Liver (tissue), 3 donors: ENCODE data around the gene GLE1.

Experiments
- ATF3 ChIP-seq: IDR thresholded peaks from 2 replicates; pipeline ENCODE4 v1.6.1; 2016; ENCODE audit warnings: antibody characterized with exemption
- CTCF ChIP-seq: fragments of 150-350 bp; IDR thresholded peaks from 2 replicates; pipeline ENCODE4 v1.5.1; 2017; ENCODE audit warnings: improper control_type of control experiment, low read depth, low read length; ENCODE audit not compliant: missing input control
- GABPA ChIP-seq, 2 donors: IDR thresholded peaks in 1 of 2; conservative IDR thresholded peaks in 1 of 2; 2 replicates each; pipeline ENCODE4 v1.6.1; 2016; ENCODE audit warnings: antibody characterized with exemption in 2 of 2, mild to moderate bottlenecking in 1 of 2, moderate library complexity in 1 of 2
- JUND ChIP-seq, 2 donors: IDR thresholded peaks; 2 replicates each; pipeline ENCODE4 v1.6.1; 2016; ENCODE audit warnings: antibody characterized with exemption in 2 of 2
- MAX ChIP-seq: IDR thresholded peaks from 2 replicates; pipeline ENCODE4 v1.6.1; 2016; ENCODE audit warnings: antibody characterized with exemption
- REST ChIP-seq: IDR thresholded peaks from 2 replicates; pipeline ENCODE4 v1.6.1; 2016; ENCODE audit warnings: antibody characterized with exemption, mild to moderate bottlenecking
- TAF1 ChIP-seq: conservative IDR thresholded peaks from 2 replicates; pipeline ENCODE4 v1.6.1; 2016; ENCODE audit warnings: antibody characterized with exemption, mild to moderate bottlenecking
- donor health status: healthy.
- donor health status: healthy.

- no peak for TF ChIP-seq MAX
- no peak for TF ChIP-seq ATF3
- TF ChIP-seq CTCF = no peak
- no peak for TF ChIP-seq GABPA (IDR thresholded peaks at IDR 0.05 in 1 of 2, conservative IDR thresholded peaks at IDR 0.05 in 1 of 2)
- TF ChIP-seq TAF1 = no peak
- no peak for TF ChIP-seq REST
- TF ChIP-seq JUND (IDR thresholded peaks at IDR 0.05) = no peak
Measured at GRCh38 chr9:128470560-128470959, 34.0 kb upstream of the GLE1 start.
